Measurements from ENCODE around the gene RFX7.

- TF ChIP-seq EP300 (IDR thresholded peaks at IDR 0.05; ENCODE audit: borderline replicate concordance) (no peak), TEAD4 (IDR thresholded peaks at IDR 0.05) (no peak), EGR1 (IDR thresholded peaks at IDR 0.05) (no peak), REST (IDR thresholded peaks at IDR 0.05; ENCODE audit: low read depth) (no peak), MAX (IDR thresholded peaks at IDR 0.05) (no peak), CEBPB (IDR thresholded peaks at IDR 0.05) (no peak), TAF1 (IDR thresholded peaks at IDR 0.05; ENCODE audit: low read depth) (no peak), FOXM1 (IDR thresholded peaks at IDR 0.05; ENCODE audit: borderline replicate concordance, low read depth) (no peak), USF1 (IDR thresholded peaks at IDR 0.05) (no peak), CREB1 (IDR thresholded peaks at IDR 0.05; ENCODE audit: low read depth) (no peak), TCF12 (IDR thresholded peaks at IDR 0.05; ENCODE audit: low read depth) (no peak), RAD21 (IDR thresholded peaks at IDR 0.05; ENCODE audit: low read depth) (no peak)
These were observed 6.9 kb upstream of the RFX7 start for GRCh38 chr15:56250626-56251025.

All from Ishikawa (cell line).